ENCODE measurements around the gene JCAD.

DNA sequence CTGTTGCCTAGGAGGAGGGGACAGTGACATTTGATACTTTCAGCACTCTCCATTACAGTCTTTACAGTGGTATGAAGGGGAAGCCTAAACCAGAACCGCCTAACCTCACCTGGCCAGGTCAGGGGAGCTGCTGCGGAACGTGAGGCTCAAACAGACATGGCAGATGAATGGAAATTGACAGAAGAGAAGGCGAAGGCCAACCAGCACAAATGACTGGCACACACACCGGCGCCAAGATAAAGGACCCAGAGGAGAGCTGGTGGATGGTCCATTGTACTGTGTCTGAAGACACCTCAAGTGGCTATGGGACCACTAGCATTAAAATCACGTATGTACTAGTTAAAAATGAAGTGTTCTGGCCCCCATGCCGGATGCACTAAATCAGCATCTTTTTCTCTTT, 53.0 kb downstream of the JCAD start:
- TF ChIP-seq RAD21 (conservative IDR thresholded peaks at IDR 0.05 in 1 of 2, IDR thresholded peaks at IDR 0.05 in 1 of 2) (no peak), FOSL2 (IDR thresholded peaks at IDR 0.05) (no peak), FOSL2 (CRISPR knock-in tag; IDR thresholded peaks at IDR 0.05) (no peak), NFE2L2 (conservative IDR thresholded peaks at IDR 0.05; ENCODE audit: low read length) (no peak), KDM1A (IDR thresholded peaks at IDR 0.05; ENCODE audit: low read depth) (no peak), POLR2A (IDR thresholded peaks at IDR 0.05; ENCODE audit: low read length) (no peak), SMC3 (IDR thresholded peaks at IDR 0.05) (no peak), ZFP36 (IDR thresholded peaks at IDR 0.05; ENCODE audit: borderline replicate concordance, partially characterized antibody) (no peak), CBX8 (IDR thresholded peaks at IDR 0.05) (no peak), ESRRA (IDR thresholded peaks at IDR 0.05; ENCODE audit: borderline replicate concordance, low read length) (no peak)
- TF ChIP-seq, protein P1, sequence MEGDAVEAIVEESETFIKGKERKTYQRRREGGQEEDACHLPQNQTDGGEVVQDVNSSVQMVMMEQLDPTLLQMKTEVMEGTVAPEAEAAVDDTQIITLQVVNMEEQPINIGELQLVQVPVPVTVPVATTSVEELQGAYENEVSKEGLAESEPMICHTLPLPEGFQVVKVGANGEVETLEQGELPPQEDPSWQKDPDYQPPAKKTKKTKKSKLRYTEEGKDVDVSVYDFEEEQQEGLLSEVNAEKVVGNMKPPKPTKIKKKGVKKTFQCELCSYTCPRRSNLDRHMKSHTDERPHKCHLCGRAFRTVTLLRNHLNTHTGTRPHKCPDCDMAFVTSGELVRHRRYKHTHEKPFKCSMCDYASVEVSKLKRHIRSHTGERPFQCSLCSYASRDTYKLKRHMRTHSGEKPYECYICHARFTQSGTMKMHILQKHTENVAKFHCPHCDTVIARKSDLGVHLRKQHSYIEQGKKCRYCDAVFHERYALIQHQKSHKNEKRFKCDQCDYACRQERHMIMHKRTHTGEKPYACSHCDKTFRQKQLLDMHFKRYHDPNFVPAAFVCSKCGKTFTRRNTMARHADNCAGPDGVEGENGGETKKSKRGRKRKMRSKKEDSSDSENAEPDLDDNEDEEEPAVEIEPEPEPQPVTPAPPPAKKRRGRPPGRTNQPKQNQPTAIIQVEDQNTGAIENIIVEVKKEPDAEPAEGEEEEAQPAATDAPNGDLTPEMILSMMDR (IDR thresholded peaks at IDR 0.05), result no peak
- TF ChIP-seq, protein P2, sequence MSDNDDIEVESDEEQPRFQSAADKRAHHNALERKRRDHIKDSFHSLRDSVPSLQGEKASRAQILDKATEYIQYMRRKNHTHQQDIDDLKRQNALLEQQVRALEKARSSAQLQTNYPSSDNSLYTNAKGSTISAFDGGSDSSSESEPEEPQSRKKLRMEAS (IDR thresholded peaks at IDR 0.05), result no peak

Data from A549 (cell line).